DOHH2 (cell line): Measurements from ENCODE around the gene MGP.

Experiments
- H3F3A ChIP-seq: fragments of 200-600 bp; sonication (generic), shearing (Covaris generic); 2 replicates; pipeline ENCODE4 v1.6.0; 2016; ENCODE audit warnings: antibody characterized with exemption, mild to moderate bottlenecking; ENCODE audit not compliant: control insufficient read depth, insufficient read depth
- H3K27ac ChIP-seq: fragments of 200-600 bp; sonication (generic); 2 replicates; pipeline ENCODE4 v1.5.1; 2014; ENCODE audit warnings: low read depth, mild to moderate bottlenecking, low read length, moderate library complexity
- H3K27me3 ChIP-seq: fragments of 200-600 bp; sonication (generic); 2 replicates; pipeline ENCODE4 v1.6.1; 2014; ENCODE audit warnings: mild to moderate bottlenecking, low read length, mixed read lengths; ENCODE audit not compliant: control insufficient read depth
- H3K36me3 ChIP-seq: fragments of 200-600 bp; sonication (generic); 2 replicates; pipeline ENCODE4 v1.6.1; 2014; ENCODE audit warnings: mild to moderate bottlenecking, low read length, moderate library complexity, mixed read lengths; ENCODE audit not compliant: control insufficient read depth
- H3K4me1 ChIP-seq: fragments of 200-600 bp; sonication (generic); 2 replicates; pipeline ENCODE4 v1.6.1; 2014; ENCODE audit warnings: mild to moderate bottlenecking, low read length, mixed read lengths; ENCODE audit not compliant: control insufficient read depth
- H3K4me2 ChIP-seq: fragments of 200-600 bp; sonication (generic); 2 replicates; pipeline ENCODE4 v1.6.0; 2014; ENCODE audit warnings: mild to moderate bottlenecking, low read length, moderate library complexity
- H3K4me3 ChIP-seq: fragments of 200-600 bp; sonication (generic); 2 replicates; pipeline ENCODE4 v1.5.1; 2014; ENCODE audit warnings: mild to moderate bottlenecking, low read length, mixed read lengths
- H3K79me2 ChIP-seq: fragments of 200-600 bp; sonication (generic); 2 replicates; pipeline ENCODE4 v1.6.1; 2014; ENCODE audit warnings: mild to moderate bottlenecking, low read length, mixed read lengths; ENCODE audit not compliant: control insufficient read depth
- H3K9me2 ChIP-seq: fragments of 200-600 bp; sonication (generic); replicated peaks from 2 replicates; pipeline ENCODE4 v1.6.1; 2014; ENCODE audit warnings: mild to moderate bottlenecking, low read length, mixed read lengths; ENCODE audit not compliant: control insufficient read depth
- H3K9me3 ChIP-seq: fragments of 200-600 bp; sonication (generic); 2 replicates; pipeline ENCODE4 v1.6.1; 2014; ENCODE audit warnings: antibody characterized with exemption, low read length, mixed read lengths; ENCODE audit not compliant: control insufficient read depth, insufficient read depth
- H4K20me1 ChIP-seq: fragments of 200-600 bp; sonication (generic); 2 replicates; pipeline ENCODE4 v1.6.0; 2014; ENCODE audit warnings: low read depth, mild to moderate bottlenecking, antibody characterized with exemption, low read length, moderate library complexity; ENCODE audit not compliant: control insufficient read depth, insufficient read depth
- CTCF ChIP-seq: fragments of 200-600 bp; sonication (generic); IDR thresholded peaks from one replicate; pipeline ENCODE4 v1.5.1; 2014; ENCODE audit warnings: antibody characterized with exemption, mild to moderate bottlenecking, low read depth, low read length; ENCODE audit not compliant: poor library complexity, severe bottlenecking
- EZH2phosphoT487 ChIP-seq: fragments of 200-600 bp; sonication (generic); IDR thresholded peaks from 2 replicates; pipeline ENCODE4 v1.6.1; 2017; ENCODE audit warnings: borderline replicate concordance, mild to moderate bottlenecking, antibody characterized with exemption, low read length, moderate library complexity, mixed read lengths

The MGP gene

GRCh38 chr12:14921218-14921617, 35.6 kb upstream of the MGP start:
- Histone ChIP-seq H3K9me3 (no peaks in the 10 kb centered on the region), H3K79me2 (no peaks in the 10 kb centered on the region), H3K4me3 (no peak overlapping the region), H3K4me2 (no peak overlapping the region), H3K9me2 (no peaks in the 10 kb centered on the region), H3K27me3 (no peaks in the 10 kb centered on the region), H3K27ac (no peak overlapping the region), H3K36me3 (no peaks in the 10 kb centered on the region), H3F3A (no peaks in the 10 kb centered on the region), H3K4me1 (no peaks in the 10 kb centered on the region), H4K20me1 (no peaks in the 10 kb centered on the region)
- TF ChIP-seq EZH2phosphoT487 (no peak), CTCF (no peak)

- no peak overlapping the region for H3K4me3 ChIP-seq
- no peaks in the 10 kb centered on the region for H4K20me1 ChIP-seq
- H3K36me3 ChIP-seq, result no peaks in the 10 kb centered on the region
- H3K9me2 ChIP-seq, result no peaks in the 10 kb centered on the region
- H3K79me2 ChIP-seq, result no peaks in the 10 kb centered on the region
- TF ChIP-seq CTCF (no peak), EZH2phosphoT487 (no peak)
- H3K27me3 ChIP-seq, result no peaks in the 10 kb centered on the region
- H3K4me2 ChIP-seq, result no peak overlapping the region
- H3K4me1 ChIP-seq, result no peaks in the 10 kb centered on the region
- no peak overlapping the region for H3K27ac ChIP-seq
- H3F3A ChIP-seq, result no peaks in the 10 kb centered on the region
- no peaks in the 10 kb centered on the region for H3K9me3 ChIP-seq
Observed at GRCh38 chr12:14920475-14921126, 34.9 kb upstream of the MGP start.

- no peak for TF ChIP-seq EZH2phosphoT487
- no peak for TF ChIP-seq CTCF
- Histone ChIP-seq H4K20me1 (no peaks in the 10 kb centered on the region), H3K4me1 (peaks cover 4% of the 10 kb centered on the region), H3K4me3 (no peak overlapping the region), H3K27ac (no peak overlapping the region), H3K9me3 (no peaks in the 10 kb centered on the region), H3K4me2 (no peak overlapping the region), H3K36me3 (no peaks in the 10 kb centered on the region), H3F3A (no peaks in the 10 kb centered on the region), H3K27me3 (no peaks in the 10 kb centered on the region), H3K9me2 (no peaks in the 10 kb centered on the region), H3K79me2 (no peaks in the 10 kb centered on the region)
Observed at GRCh38 chr12:14919455-14919854, 33.8 kb upstream of the MGP start.
